ENCODE data around the gene CDCA4. TPM values are rescaled to one million over a fixed set of nuclear protein-coding genes. Genes with fewer than 3 reads are reported as not detected.

The CDCA4 gene
- 40.1 TPM for total RNA-seq (ENCODE audit: unreplicated experiment)
- long read RNA-seq, transcript CDCA4-201 (2 exons, 2,513 nt) = major isoform, 43 of 43 reads
- long read RNA-seq, partial matches to known transcripts = 0 of 43 reads
- long read RNA-seq, other reads (novel, unspliced or antisense) = 0 of 43 reads

- Mint-ChIP-seq H3K27ac (ENCODE audit: unreplicated experiment) (peak within 1 kb of the TSS; percentile 86), H3K4me1 (ENCODE audit: unreplicated experiment) (peaks cover 36% of the 10 kb centered on the region), H3K9me3 (ENCODE audit: unreplicated experiment) (peaks cover 3% of the 10 kb centered on the region), H3K36me3 (ENCODE audit: low read depth, unreplicated experiment) (peaks cover 22% of the 10 kb centered on the region), H3K4me3 (ENCODE audit: unreplicated experiment) (peak within 1 kb of the TSS; percentile 96), H3K27me3 (ENCODE audit: unreplicated experiment) (peaks cover 16% of the 10 kb centered on the region)
- DNase-seq (ENCODE audit: low spot score) = peak; percentile 99
- peak; percentile 9 for TF ChIP-seq CTCF (IDR thresholded peaks at IDR 0.05; ENCODE audit: unreplicated experiment)
Measured at GRCh38 chr14:105020815-105021655, at the start of gene CDCA4. CDCA4 (minus strand) TSS chr14:105021083; CDS start chr14:105011929, 9,154 bp downstream.

- DNase-seq (ENCODE audit: low spot score) = no peak
- Mint-ChIP-seq H3K27me3 (ENCODE audit: unreplicated experiment) (peaks cover 8% of the 10 kb centered on the region), H3K9me3 (ENCODE audit: unreplicated experiment) (no peaks in the 10 kb centered on the region), H3K4me3 (ENCODE audit: unreplicated experiment) (no peak overlapping the region), H3K4me1 (ENCODE audit: unreplicated experiment) (peaks cover 3% of the 10 kb centered on the region), H3K36me3 (ENCODE audit: low read depth, unreplicated experiment) (peaks cover 3% of the 10 kb centered on the region), H3K27ac (ENCODE audit: unreplicated experiment) (no peak overlapping the region)
- no peak for TF ChIP-seq CTCF (IDR thresholded peaks at IDR 0.05; ENCODE audit: unreplicated experiment)
Measured at GRCh38 chr14:105069871-105070759, 49.2 kb upstream of the CDCA4 start.

- Mint-ChIP-seq H3K4me3 (ENCODE audit: unreplicated experiment) (no peak overlapping the region), H3K27ac (ENCODE audit: unreplicated experiment) (no peak overlapping the region), H3K36me3 (ENCODE audit: low read depth, unreplicated experiment) (peaks cover 3% of the 10 kb centered on the region), H3K9me3 (ENCODE audit: unreplicated experiment) (no peaks in the 10 kb centered on the region), H3K27me3 (ENCODE audit: unreplicated experiment) (peaks cover 12% of the 10 kb centered on the region), H3K4me1 (ENCODE audit: unreplicated experiment) (peaks cover 3% of the 10 kb centered on the region)
- no peak for DNase-seq (ENCODE audit: low spot score)
- no peak for TF ChIP-seq CTCF (IDR thresholded peaks at IDR 0.05; ENCODE audit: unreplicated experiment)
Measured at GRCh38 chr14:105069522-105069870, 48.6 kb upstream of the CDCA4 start.

GRCh38 chr14:105068818-105069217 is 47.9 kb upstream of the CDCA4 start:
- H3K4me1 Mint-ChIP-seq (ENCODE audit: unreplicated experiment) = peaks cover 3% of the 10 kb centered on the region
- peaks cover 12% of the 10 kb centered on the region for H3K27me3 Mint-ChIP-seq (ENCODE audit: unreplicated experiment)
- no peak for DNase-seq (ENCODE audit: low spot score)
- peaks cover 3% of the 10 kb centered on the region for H3K36me3 Mint-ChIP-seq (ENCODE audit: low read depth, unreplicated experiment)
- H3K4me3 Mint-ChIP-seq (ENCODE audit: unreplicated experiment) = no peak overlapping the region
- no peaks in the 10 kb centered on the region for H3K9me3 Mint-ChIP-seq (ENCODE audit: unreplicated experiment)
- TF ChIP-seq CTCF (IDR thresholded peaks at IDR 0.05; ENCODE audit: unreplicated experiment) = no peak
- no peak overlapping the region for H3K27ac Mint-ChIP-seq (ENCODE audit: unreplicated experiment)
